ENCODE results near the gene PEAK3. TPM values are rescaled to one million over a fixed set of nuclear protein-coding genes. Genes with fewer than 3 reads are reported as not detected.

The PEAK3 gene
- total RNA-seq, 2 experiments from 2014 or later: not detected

DNA sequence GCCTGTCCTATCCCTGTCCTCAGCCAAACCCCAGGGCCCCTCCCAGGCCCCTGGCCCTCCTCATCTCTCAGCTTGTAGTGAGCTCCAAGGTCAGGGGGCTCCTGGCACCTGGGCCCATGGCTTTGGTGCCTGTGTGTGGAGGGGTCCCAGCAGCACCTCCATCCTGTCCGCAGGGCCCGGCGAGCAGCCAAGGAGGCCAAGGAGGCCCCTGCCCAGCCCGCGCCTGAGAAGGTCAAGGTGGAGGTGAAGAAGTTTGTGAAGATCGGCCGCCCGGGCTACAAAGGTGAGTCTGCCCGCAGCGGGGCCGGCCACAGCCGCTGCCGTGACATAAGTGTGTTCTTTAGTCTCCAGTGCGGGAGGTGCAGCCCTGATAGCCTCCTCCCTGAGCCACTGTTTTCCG, 36.7 kb downstream of the PEAK3 start:
- H3K4me1 Mint-ChIP-seq (ENCODE audit: low read depth): peaks cover 26% of the 10 kb centered on the region
- POLR2A ChIA-PET: interaction anchor here (0.7 to 10.4 kb wide), 5 partner anchors 8 to 25 kb away, joined by 3 to 202 read pairs (median 6); partner anchors contain the start of genes AMH and JSRP1
- peaks cover 33% of the 10 kb centered on the region for H3K36me3 Mint-ChIP-seq (ENCODE audit: low read depth)
- no peaks in the 10 kb centered on the region for H3K9me3 Mint-ChIP-seq
- DNase-seq (no peak), ATAC-seq (no peak)
- no peak overlapping the region for H3K27ac Mint-ChIP-seq
- CTCF ChIA-PET: no interaction called here
- TF ChIP-seq CTCF (IDR thresholded peaks at IDR 0.05): no peak
- H3K27me3 Mint-ChIP-seq: no peaks in the 10 kb centered on the region
- H3K4me3 Mint-ChIP-seq: no peak overlapping the region
- intact Hi-C loops (cut with micrococcal nuclease): no loop called here

DNA sequence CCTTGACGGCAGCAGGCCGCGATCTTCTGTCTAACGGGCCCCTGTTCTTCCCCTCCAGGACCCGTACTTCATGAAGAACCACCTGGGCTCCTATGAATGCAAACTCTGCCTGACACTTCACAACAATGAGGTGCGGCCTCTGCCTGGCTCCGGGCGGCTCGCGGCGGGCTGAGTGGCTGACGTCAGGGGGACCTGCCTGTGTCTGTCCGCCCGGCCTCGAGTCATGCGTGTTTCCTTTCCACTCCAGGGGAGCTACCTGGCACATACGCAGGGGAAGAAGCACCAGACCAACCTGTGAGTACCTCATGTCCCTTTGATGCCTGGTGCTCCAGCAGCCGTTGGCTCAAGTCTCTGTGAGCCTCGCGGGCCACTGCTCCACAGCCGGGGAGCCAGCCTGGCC, 37.5 kb downstream of the PEAK3 start:
- ChIA-PET POLR2A (interaction anchor here (1.9 to 10.4 kb wide), 2 partner anchors 11 to 25 kb away, joined by 6 to 202 read pairs; partner anchors contain the start of genes AMH and JSRP1), CTCF (no interaction called here)
- intact Hi-C loops (cut with micrococcal nuclease): no loop called here
- H3K27ac Mint-ChIP-seq: no peak overlapping the region
- H3K36me3 Mint-ChIP-seq (ENCODE audit: low read depth): peaks cover 40% of the 10 kb centered on the region
- TF ChIP-seq CTCF (IDR thresholded peaks at IDR 0.05): no peak
- ATAC-seq (no peak), DNase-seq (no peak)
- H3K27me3 Mint-ChIP-seq: no peaks in the 10 kb centered on the region
- H3K4me1 Mint-ChIP-seq (ENCODE audit: low read depth): peaks cover 31% of the 10 kb centered on the region
- no peaks in the 10 kb centered on the region for H3K9me3 Mint-ChIP-seq
- no peak overlapping the region for H3K4me3 Mint-ChIP-seq

GRCh38 chr19:2244125-2244411, 37.9 kb downstream of the PEAK3 start:
- DNase-seq (no peak), ATAC-seq (no peak)
- Mint-ChIP-seq H3K36me3 (ENCODE audit: low read depth) (peaks cover 44% of the 10 kb centered on the region), H3K4me1 (ENCODE audit: low read depth) (peaks cover 34% of the 10 kb centered on the region), H3K4me3 (no peak overlapping the region), H3K9me3 (no peaks in the 10 kb centered on the region), H3K27me3 (no peaks in the 10 kb centered on the region), H3K27ac (no peak overlapping the region)
- ChIA-PET POLR2A (interaction anchor here (1.3 to 10.4 kb wide), 2 partner anchors 12 to 26 kb away, joined by 6 to 202 read pairs; partner anchors contain the start of genes AMH and JSRP1), CTCF (no interaction called here)
- intact Hi-C loops (cut with micrococcal nuclease): no loop called here
- no peak for TF ChIP-seq CTCF (IDR thresholded peaks at IDR 0.05)

DNA sequence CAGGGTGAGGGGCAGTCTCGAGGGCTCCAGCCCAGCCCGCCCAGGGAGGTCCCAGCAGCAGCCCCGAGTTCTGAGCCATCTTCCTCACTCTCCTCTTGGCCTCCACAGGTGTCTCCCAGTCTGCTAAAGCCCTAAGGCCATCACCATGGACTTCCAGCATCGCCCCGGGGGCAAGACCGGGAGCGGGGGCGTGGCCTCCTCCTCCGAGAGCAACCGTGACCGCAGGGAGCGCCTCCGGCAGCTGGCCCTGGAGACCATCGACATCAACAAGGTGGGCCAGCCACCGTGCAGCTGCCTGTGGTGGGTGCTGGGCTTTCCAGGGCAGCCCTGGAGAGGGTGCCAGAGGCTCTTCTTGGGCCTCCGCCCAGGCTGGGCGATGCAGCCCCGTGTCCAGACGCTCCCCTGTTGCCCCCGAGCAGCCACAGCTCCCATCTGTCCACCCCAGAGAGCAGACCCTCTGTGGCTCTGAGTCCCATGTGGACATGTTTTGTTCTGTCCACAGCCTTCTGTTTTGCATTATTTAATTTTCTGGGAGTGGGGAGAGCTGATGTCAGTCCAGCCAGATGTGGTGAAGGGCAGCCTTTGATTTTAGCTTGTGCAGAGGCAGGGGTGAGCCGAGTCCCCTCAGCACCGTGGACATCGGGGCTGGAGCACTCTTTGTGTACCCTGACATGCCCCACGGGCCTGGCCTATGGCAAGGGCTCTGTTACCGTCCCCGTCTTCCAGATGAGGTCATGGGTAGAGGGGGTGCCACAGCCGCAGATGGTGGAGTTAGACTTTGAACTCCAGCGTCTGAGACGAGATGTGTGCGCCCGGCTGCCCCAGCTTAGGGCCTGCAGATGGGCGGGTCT, 38.5 kb downstream of the PEAK3 start:
- no peaks in the 10 kb centered on the region for H3K9me3 Mint-ChIP-seq
- ChIA-PET CTCF (interaction anchor here (0.5 to 1.3 kb wide), 2 partner anchors 18 to 80 kb away, joined by 3 to 4 read pairs; no protein-coding TSS in a partner anchor), POLR2A (interaction anchor here (0.9 to 10.4 kb wide), 3 partner anchors 12 to 141 kb away, joined by 3 to 202 read pairs (median 6); partner anchors contain the start of genes AMH and JSRP1)
- peaks cover 39% of the 10 kb centered on the region for H3K4me1 Mint-ChIP-seq (ENCODE audit: low read depth)
- TF ChIP-seq CTCF (IDR thresholded peaks at IDR 0.05): no peak
- ATAC-seq: no peak
- no peak overlapping the region for H3K27ac Mint-ChIP-seq
- DNase-seq: no peak
- H3K27me3 Mint-ChIP-seq: no peaks in the 10 kb centered on the region
- H3K4me3 Mint-ChIP-seq: no peak overlapping the region
- intact Hi-C loops (cut with micrococcal nuclease): no loop called here
- H3K36me3 Mint-ChIP-seq (ENCODE audit: low read depth): peaks cover 49% of the 10 kb centered on the region

GRCh38 chr19:2242816-2243215, 39.2 kb downstream of the PEAK3 start:
- Mint-ChIP-seq H3K27me3 (no peaks in the 10 kb centered on the region), H3K9me3 (no peaks in the 10 kb centered on the region), H3K4me3 (no peak overlapping the region), H3K27ac (no peak overlapping the region), H3K36me3 (ENCODE audit: low read depth) (peaks cover 56% of the 10 kb centered on the region), H3K4me1 (ENCODE audit: low read depth) (peaks cover 46% of the 10 kb centered on the region)
- ChIA-PET POLR2A (interaction anchor here (0.9 to 10.4 kb wide), 3 partner anchors 13 to 142 kb away, joined by 3 to 202 read pairs (median 6); partner anchors contain the start of genes AMH and JSRP1), CTCF (interaction anchor here (0.7 to 1.3 kb wide), 2 partner anchors 16 to 19 kb away, joined by 4 read pairs; no protein-coding TSS in a partner anchor)
- no peak for ATAC-seq
- TF ChIP-seq CTCF (IDR thresholded peaks at IDR 0.05): no peak
- no peak for DNase-seq
- intact Hi-C loops (cut with micrococcal nuclease): no loop called here

Data from activated CD8-positive, alpha-beta T cell treated with anti-CD3 and anti-CD28 coated beads for 36 hours (primary cell).